Left ventricle myocardium superior (tissue), 1 donor: ENCODE measurements around the gene PIK3R1. TPM values are rescaled to one million over a fixed set of nuclear protein-coding genes. Genes with fewer than 3 reads are reported as not detected.
"Not testable (repeated sequence)": the region's sequence is repeated elsewhere in the genome, so short reads cannot be mapped to it uniquely, and the experiment has no call there.

Source experiments
- ATAC-seq: fragments of 200-7000 bp; cut with Tn5 transposase; one replicate; pipeline ENCODE4 v1.9.1; 2020; ENCODE audit warnings: mild to moderate bottlenecking, moderate library complexity
- DNase-seq: peaks from one replicate; pipeline ENCODE4 v3.0.0-alpha.2; 2020
- intact Hi-C: fragments of 100-400 bp; cut with micrococcal nuclease; formaldehyde crosslinking; loops from one replicate; pipeline ENCODE4 v1.11.0; 2022
- total RNA-seq: library from RNA; stranded (reverse); fragmentation: NEBNext Ultra II Directional; extraction: Animal tissue kit (Norgen Biotek cat#: 25700); gene quantifications from one replicate; pipeline ENCODE4 v1.2.1, GENCODE V29; 2021
- donor health status: DM: no; HTN: yes; CAD: no; lungs with severe emphysema.

The PIK3R1 gene
- total RNA-seq, 1 donor from 2014 or later: 119 TPM

- DNase-seq (no peak), ATAC-seq (no peak)
- intact Hi-C loops: no loop called here
Measured at GRCh38 chr5:68191083-68191791, 24.3 kb upstream of the PIK3R1 start.

- intact Hi-C loops: no loop called here
- ATAC-seq (no peak), DNase-seq (no peak)
Measured at GRCh38 chr5:68192679-68193060, 22.9 kb upstream of the PIK3R1 start.

DNA sequence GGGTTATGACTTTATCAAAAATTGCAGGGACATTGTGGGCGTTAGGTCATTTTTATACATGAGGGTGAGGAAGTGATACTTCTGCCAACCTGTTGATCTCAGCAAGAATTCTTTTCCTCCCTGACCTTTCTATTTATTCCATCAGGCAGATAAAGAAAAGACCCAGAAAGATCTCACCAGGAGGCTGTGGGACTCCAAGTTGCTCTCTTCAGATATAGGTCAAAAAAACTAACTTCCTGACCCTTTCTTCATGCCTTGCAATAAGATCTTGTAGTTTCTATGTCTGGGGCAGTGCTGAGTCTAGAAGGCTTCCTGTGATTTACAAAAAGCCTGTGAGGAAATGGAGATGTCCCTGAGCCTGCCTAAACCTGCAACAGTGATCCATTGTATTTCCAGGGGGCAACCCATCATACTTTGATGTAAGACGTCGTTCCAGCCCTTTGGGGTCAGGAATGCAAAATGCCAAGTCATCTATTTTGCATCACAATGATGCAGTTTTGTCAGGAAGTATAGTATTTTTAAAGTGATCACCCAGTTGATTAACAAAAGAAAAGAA is 22.0 kb upstream of the PIK3R1 start:
- peak; percentile 14 for ATAC-seq
- DNase-seq: no peak
- intact Hi-C loops: no loop called here

DNA sequence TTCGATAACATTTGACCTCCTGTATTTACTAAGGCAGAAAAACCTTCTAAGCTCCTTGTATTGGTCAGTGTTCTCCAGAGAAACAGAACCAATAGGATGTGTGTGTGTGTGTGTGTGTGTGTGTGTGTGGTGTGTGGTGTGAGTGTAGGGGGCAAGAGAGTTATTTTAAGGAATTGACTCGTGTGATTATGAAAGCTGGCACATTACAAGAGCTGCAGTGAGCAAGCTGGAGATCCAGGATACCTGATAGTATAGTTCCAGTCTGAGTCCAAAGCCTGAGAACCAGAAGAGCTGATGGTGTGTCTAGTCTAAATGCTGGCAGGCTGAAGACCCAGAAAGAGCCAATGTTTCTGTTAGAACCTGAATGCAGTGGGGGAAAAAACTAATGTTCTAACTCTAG is 21.2 kb upstream of the PIK3R1 start:
- peak; percentile 28 for ATAC-seq
- intact Hi-C loops: no loop called here

GRCh38 chr5:68195137-68195536 is 20.4 kb upstream of the PIK3R1 start:
- no peak for DNase-seq
- no peak for ATAC-seq
- intact Hi-C loops: no loop called here

More for the DNA sequence above, 21.2 kb upstream of the PIK3R1 start:
- no peak for DNase-seq

- ATAC-seq: peak; percentile 72
- intact Hi-C loops: no loop called here
- no peak for DNase-seq
Measured at GRCh38 chr5:68196876-68197275, 18.7 kb upstream of the PIK3R1 start.

DNA sequence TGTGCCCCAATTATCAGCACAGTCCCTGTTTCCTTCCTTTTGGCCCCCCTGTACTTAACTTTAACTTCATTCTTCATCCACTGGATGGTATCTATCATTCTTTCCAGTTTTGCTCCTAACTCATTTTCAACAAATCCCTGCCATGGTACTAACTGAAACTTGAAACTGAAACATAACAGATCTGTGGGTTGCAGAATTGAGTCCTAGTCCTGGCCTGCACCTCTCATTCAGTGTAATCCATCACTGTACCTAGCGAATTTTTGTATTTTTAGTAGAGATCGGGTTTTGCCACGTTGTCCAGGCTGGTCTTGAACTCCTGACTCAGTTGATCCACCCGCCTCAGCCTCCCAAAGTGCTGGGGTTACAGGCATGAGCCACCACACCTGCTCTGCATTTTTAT is 15.3 kb upstream of the PIK3R1 start:
- intact Hi-C loops: no loop called here
- no peak for DNase-seq

GRCh38 chr5:68210654-68211053 is 4.9 kb upstream of the PIK3R1 start:
- DNase-seq, ATAC-seq, intact Hi-C loops: not testable (repeated sequence)

More for the DNA sequence above, 15.3 kb upstream of the PIK3R1 start:
- ATAC-seq: no peak

- intact Hi-C loops: no loop called here
- ATAC-seq (no peak), DNase-seq (no peak)
Measured at GRCh38 chr5:68214482-68215207, 911 bp upstream of the PIK3R1 start.

DNA sequence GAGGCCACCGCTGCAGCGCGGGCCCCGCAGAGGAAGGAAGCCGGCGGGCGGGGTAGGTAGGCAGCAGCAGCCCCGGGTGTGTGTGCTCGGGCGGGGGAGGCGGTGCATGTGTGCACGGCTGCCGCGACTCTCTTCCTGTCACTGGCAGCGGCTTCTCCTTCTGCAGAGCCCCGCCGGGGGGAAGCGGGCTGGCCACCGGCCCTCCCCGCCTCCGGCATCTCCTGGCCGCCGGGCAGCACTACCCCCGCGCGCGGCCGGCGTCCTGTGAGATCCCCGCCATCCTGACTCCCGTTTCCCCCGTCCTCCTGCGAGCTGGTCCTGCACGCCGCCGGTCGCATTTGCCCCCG is 315 bp downstream of the PIK3R1 start:
- DNase-seq: no peak
- intact Hi-C loops: no loop called here
- ATAC-seq: peak; percentile 48

- ATAC-seq (peak; percentile 26), DNase-seq (peak; percentile 66)
- intact Hi-C loops: no loop called here
Measured at GRCh38 chr5:68216245-68217046, 890 bp downstream of the PIK3R1 start.

DNA sequence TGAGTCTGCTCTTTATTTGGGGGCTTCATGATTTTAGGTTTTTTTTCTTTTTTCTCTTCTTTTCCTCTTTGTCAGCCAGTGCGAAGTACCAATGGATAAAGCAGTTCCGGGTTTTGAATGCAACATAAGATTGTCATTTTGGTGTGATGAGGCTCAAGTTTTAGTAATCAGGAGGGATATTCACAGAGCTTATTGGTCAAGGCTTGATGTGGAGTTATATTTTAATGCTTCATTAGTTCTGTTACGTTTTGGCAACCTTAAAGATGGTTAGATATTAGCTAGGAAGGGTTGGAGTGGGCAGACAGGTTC is 1.4 kb downstream of the PIK3R1 start:
- DNase-seq (no peak), ATAC-seq (no peak)
- intact Hi-C loops: no loop called here

DNA sequence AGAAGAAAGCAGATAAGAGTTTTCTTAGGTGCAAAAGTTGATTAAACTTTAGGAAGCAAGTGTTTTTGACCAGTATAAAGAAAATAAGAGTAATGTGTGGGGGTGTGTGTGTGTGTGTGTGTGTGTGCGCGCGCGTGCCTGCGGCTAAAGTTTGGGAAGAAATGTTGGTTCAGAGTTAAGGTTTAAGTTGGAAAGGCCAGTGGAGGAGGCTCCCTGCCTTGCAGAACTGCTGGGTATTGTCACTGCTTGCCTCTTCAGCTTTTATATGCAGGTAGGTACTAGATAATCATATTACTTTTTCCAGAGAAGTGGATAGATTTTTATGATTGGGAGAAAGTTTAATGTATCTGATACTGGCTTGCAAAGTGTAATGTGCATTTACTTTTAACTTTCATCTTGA is 2.0 kb downstream of the PIK3R1 start:
- intact Hi-C loops: no loop called here
- no peak for ATAC-seq
- no peak for DNase-seq

- DNase-seq (no peak), ATAC-seq (no peak)
- intact Hi-C loops: no loop called here
Measured at GRCh38 chr5:68219161-68219816, 3.7 kb downstream of the PIK3R1 start.

DNA sequence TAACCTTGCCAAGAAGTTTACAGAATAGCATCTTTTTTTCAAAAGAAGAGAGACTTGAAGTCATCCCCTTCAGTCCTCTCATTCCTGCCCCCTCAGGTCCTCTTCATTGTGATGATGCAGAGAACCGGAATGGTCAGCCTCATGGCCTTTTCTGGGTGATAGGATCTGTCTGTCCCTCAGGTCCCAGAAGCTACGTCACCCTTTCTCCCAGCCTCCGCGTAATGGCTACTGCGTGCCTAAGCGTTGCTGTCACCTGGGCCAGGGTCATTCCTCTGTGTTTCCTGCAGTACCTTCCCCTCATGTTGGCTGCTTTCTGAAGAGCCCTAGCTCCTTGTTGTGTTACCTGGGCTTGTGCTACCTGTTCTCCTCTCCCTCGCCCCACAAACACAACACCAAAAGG is 4.7 kb downstream of the PIK3R1 start:
- ATAC-seq: no peak
- DNase-seq: no peak
- intact Hi-C loops: no loop called here

- intact Hi-C loops: no loop called here
- ATAC-seq (no peak), DNase-seq (no peak)
Measured at GRCh38 chr5:68220914-68221313, 5.4 kb downstream of the PIK3R1 start.

- ATAC-seq: no peak
- DNase-seq: no peak
- intact Hi-C loops: no loop called here
Measured at GRCh38 chr5:68221488-68221887, 5.9 kb downstream of the PIK3R1 start.

DNA sequence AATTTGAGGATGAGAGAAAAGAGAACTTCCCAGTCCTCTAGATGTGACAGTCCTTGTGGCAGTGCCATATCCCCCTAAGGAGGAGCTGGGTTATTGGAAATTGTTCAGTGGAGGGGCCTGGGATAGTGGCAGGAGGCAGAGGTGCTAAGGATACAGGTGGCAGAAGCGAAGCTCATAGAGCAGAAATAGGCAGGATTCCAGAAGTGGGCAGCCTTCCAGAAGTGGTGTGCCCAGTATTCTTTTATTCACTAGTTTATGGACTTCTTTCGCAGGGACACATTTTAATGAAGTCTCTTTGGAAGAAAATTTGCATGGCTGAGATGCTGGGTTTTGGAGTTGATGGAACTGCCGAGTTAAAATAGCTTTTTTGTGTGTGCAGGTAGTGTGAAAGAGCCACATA is 6.8 kb downstream of the PIK3R1 start:
- DNase-seq (no peak), ATAC-seq (no peak)
- intact Hi-C loops: no loop called here

- intact Hi-C loops: no loop called here
- ATAC-seq (no peak), DNase-seq (no peak)
Measured at GRCh38 chr5:68222824-68223354, 7.3 kb downstream of the PIK3R1 start.
